KMS-11 (cell line): ENCODE results near the gene KSR2.
"Not testable (repeated sequence)": the region's sequence is repeated elsewhere in the genome, so short reads cannot be mapped to it uniquely, and the experiment has no call there.

Experiments used
- H2AFZ ChIP-seq: fragments of 200-600 bp; sonication (generic); 2 replicates; pipeline ENCODE4 v1.6.1; 2016; ENCODE audit warnings: antibody characterized with exemption, mixed run types, low read depth
- H3K27ac ChIP-seq: fragments of 200-600 bp; sonication (generic); 2 replicates; pipeline ENCODE4 v1.6.1; 2016; ENCODE audit warnings: mild to moderate bottlenecking, mixed run types
- H3K27me3 ChIP-seq: fragments of 200-600 bp; sonication (generic); 2 replicates; pipeline ENCODE4 v1.6.1; 2017; ENCODE audit warnings: mild to moderate bottlenecking, low read depth, mixed run types, moderate library complexity; ENCODE audit not compliant: insufficient read depth
- H3K36me3 ChIP-seq: fragments of 200-600 bp; sonication (generic); 2 replicates; pipeline ENCODE4 v1.6.1; 2017; ENCODE audit warnings: mild to moderate bottlenecking, mixed run types; ENCODE audit not compliant: insufficient read depth
- H3K4me1 ChIP-seq: fragments of 200-600 bp; sonication (generic); 2 replicates; pipeline ENCODE4 v1.6.1; 2016; ENCODE audit warnings: mild to moderate bottlenecking, low read depth, mixed run types; ENCODE audit not compliant: poor library complexity, severe bottlenecking
- H3K4me2 ChIP-seq: fragments of 200-600 bp; sonication (generic); 2 replicates; pipeline ENCODE4 v1.7.0; 2016; ENCODE audit warnings: mild to moderate bottlenecking, mixed run types
- H3K4me3 ChIP-seq: fragments of 200-600 bp; sonication (generic); IDR thresholded peaks from 2 replicates; pipeline ENCODE4 v1.6.1; 2017; ENCODE audit warnings: low read depth, low read length, mixed read lengths; ENCODE audit not compliant: insufficient read depth
- H3K79me2 ChIP-seq: fragments of 200-600 bp; sonication (generic); 2 replicates; pipeline ENCODE4 v1.6.1; 2016; ENCODE audit warnings: low read depth, mixed run types; ENCODE audit not compliant: insufficient read depth
- H3K9ac ChIP-seq: fragments of 200-600 bp; sonication (generic); 2 replicates; pipeline ENCODE4 v1.6.1; 2016; ENCODE audit warnings: mild to moderate bottlenecking, mixed run types
- H4K20me1 ChIP-seq: fragments of 200-600 bp; sonication (generic); 2 replicates; pipeline ENCODE4 v1.6.1; 2016; ENCODE audit warnings: mild to moderate bottlenecking, mixed run types; ENCODE audit not compliant: insufficient read depth
- CTCF ChIP-seq: fragments of 200-600 bp; sonication (generic); conservative IDR thresholded peaks from 2 replicates; pipeline ENCODE4 v1.6.1; 2017; ENCODE audit warnings: low read depth, mild to moderate bottlenecking, antibody characterized with exemption, low read length, moderate library complexity, mixed read lengths

KSR2 gene

GRCh38 chr12:117874842-117875434 is 93.9 kb downstream of the KSR2 start:
- H3K36me3 ChIP-seq = no peaks in the 10 kb centered on the region
- no peaks in the 10 kb centered on the region for H3K79me2 ChIP-seq
- H3K27ac ChIP-seq = no peak overlapping the region
- H3K27me3 ChIP-seq = no peaks in the 10 kb centered on the region
- H3K4me1 ChIP-seq = no peaks in the 10 kb centered on the region
- no peaks in the 10 kb centered on the region for H4K20me1 ChIP-seq
- no peak overlapping the region for H3K4me2 ChIP-seq
- H3K4me3 ChIP-seq = no peak overlapping the region
- H2AFZ ChIP-seq = no peak overlapping the region
- no peak overlapping the region for H3K9ac ChIP-seq
- peak; percentile 89 for TF ChIP-seq CTCF

GRCh38 chr12:117874198-117874597 is 94.6 kb downstream of the KSR2 start:
- H3K36me3 ChIP-seq, H4K20me1 ChIP-seq, H3K27ac ChIP-seq, H3K4me2 ChIP-seq, H3K27me3 ChIP-seq, H2AFZ ChIP-seq, H3K9ac ChIP-seq, H3K79me2 ChIP-seq, H3K4me1 ChIP-seq, H3K4me3 ChIP-seq: not testable (repeated sequence)

- Histone ChIP-seq H3K36me3 (no peaks in the 10 kb centered on the region), H4K20me1 (no peaks in the 10 kb centered on the region), H3K4me2 (no peak overlapping the region), H3K79me2 (no peaks in the 10 kb centered on the region), H3K27me3 (no peaks in the 10 kb centered on the region), H2AFZ (no peak overlapping the region), H3K4me3 (no peak overlapping the region), H3K27ac (no peak overlapping the region), H3K9ac (no peak overlapping the region), H3K4me1 (no peaks in the 10 kb centered on the region)
- TF ChIP-seq CTCF = no peak
These were observed 96.1 kb downstream of the KSR2 start for GRCh38 chr12:117872546-117873169.

GRCh38 chr12:117869551-117869950 is 99.2 kb downstream of the KSR2 start:
- no peaks in the 10 kb centered on the region for H3K4me1 ChIP-seq
- no peak overlapping the region for H3K4me3 ChIP-seq
- no peak overlapping the region for H2AFZ ChIP-seq
- H3K27me3 ChIP-seq = no peaks in the 10 kb centered on the region
- no peak overlapping the region for H3K4me2 ChIP-seq
- no peaks in the 10 kb centered on the region for H4K20me1 ChIP-seq
- no peak overlapping the region for H3K27ac ChIP-seq
- no peaks in the 10 kb centered on the region for H3K36me3 ChIP-seq
- no peak for TF ChIP-seq CTCF
- no peaks in the 10 kb centered on the region for H3K79me2 ChIP-seq
- H3K9ac ChIP-seq = no peak overlapping the region

GRCh38 chr12:117867348-117867747 is 101.4 kb downstream of the KSR2 start:
- Histone ChIP-seq H3K4me2 (no peak overlapping the region), H3K9ac (no peak overlapping the region), H3K4me3 (no peak overlapping the region), H2AFZ (no peak overlapping the region), H3K27ac (no peak overlapping the region), H3K79me2 (no peaks in the 10 kb centered on the region), H3K4me1 (no peaks in the 10 kb centered on the region), H3K27me3 (no peaks in the 10 kb centered on the region), H3K36me3 (no peaks in the 10 kb centered on the region), H4K20me1 (no peaks in the 10 kb centered on the region)
- no peak for TF ChIP-seq CTCF
